ENCODE data around the gene MYEOV. TPM values are rescaled to one million over a fixed set of nuclear protein-coding genes. Genes with fewer than 3 reads are reported as not detected.

MYEOV gene
- total RNA-seq, 1 experiment from 2014 or later = 0.52 TPM

GRCh38 chr11:69329581-69329980, 35.6 kb downstream of the MYEOV start:
- TF ChIP-seq, protein P1, sequence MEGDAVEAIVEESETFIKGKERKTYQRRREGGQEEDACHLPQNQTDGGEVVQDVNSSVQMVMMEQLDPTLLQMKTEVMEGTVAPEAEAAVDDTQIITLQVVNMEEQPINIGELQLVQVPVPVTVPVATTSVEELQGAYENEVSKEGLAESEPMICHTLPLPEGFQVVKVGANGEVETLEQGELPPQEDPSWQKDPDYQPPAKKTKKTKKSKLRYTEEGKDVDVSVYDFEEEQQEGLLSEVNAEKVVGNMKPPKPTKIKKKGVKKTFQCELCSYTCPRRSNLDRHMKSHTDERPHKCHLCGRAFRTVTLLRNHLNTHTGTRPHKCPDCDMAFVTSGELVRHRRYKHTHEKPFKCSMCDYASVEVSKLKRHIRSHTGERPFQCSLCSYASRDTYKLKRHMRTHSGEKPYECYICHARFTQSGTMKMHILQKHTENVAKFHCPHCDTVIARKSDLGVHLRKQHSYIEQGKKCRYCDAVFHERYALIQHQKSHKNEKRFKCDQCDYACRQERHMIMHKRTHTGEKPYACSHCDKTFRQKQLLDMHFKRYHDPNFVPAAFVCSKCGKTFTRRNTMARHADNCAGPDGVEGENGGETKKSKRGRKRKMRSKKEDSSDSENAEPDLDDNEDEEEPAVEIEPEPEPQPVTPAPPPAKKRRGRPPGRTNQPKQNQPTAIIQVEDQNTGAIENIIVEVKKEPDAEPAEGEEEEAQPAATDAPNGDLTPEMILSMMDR (IDR thresholded peaks at IDR 0.05; ENCODE audit: insufficient read depth in 1 of 2, low read depth in 1 of 2, low read length in 1 of 2, severe bottlenecking in 1 of 2, unreplicated experiment in 1 of 2) = no peak
- Histone ChIP-seq H3K4me3 (ENCODE audit: low read depth, low read length) (no peak overlapping the region), H3K9me3 (no peaks in the 10 kb centered on the region), H3K4me1 (no peaks in the 10 kb centered on the region), H3K36me3 (ENCODE audit: control insufficient read depth, insufficient read depth, low read length) (no peaks in the 10 kb centered on the region), H3K27me3 (replicated peaks; ENCODE audit: control insufficient read depth, insufficient read depth, low read length) (no peaks in the 10 kb centered on the region)
- Mint-ChIP-seq H3K27me3 (ENCODE audit: insufficient read depth, unreplicated experiment) (peaks cover 9% of the 10 kb centered on the region), H3K4me1 (ENCODE audit: low read depth, unreplicated experiment) (no peaks in the 10 kb centered on the region), H3K9me3 (ENCODE audit: unreplicated experiment) (no peaks in the 10 kb centered on the region), H3K4me3 (ENCODE audit: unreplicated experiment) (no peak overlapping the region), H3K36me3 (ENCODE audit: insufficient read depth, unreplicated experiment) (no peaks in the 10 kb centered on the region), H3K27ac (ENCODE audit: unreplicated experiment) (no peak overlapping the region)
- BruUV-seq (replicated peaks) = no TSS peak
- no peak for DNase-seq
- ChIA-PET CTCF (no interaction called here), POLR2A (no interaction called here)
- intact Hi-C loops (cut with micrococcal nuclease; ENCODE audit: unreplicated experiment) = no loop called here

DNA sequence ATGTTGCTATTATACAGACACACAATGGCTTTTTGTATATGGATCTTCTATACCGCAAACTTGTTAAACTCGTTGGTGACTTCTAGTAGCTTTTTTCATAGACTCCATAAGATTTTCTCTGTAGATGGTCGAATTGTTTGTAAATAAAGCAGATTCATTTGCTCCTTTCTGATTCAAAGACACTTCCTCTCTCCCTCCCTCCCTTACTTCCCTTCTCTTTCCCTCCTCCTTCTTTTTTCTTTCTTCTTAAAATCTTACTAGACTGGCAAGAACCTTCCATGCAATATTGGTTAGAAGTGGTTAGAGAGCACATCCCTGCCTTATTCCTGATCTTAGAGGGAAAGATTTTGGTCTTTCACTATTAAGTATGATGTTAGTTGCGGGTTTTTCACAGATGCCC, 36.4 kb downstream of the MYEOV start:
- no peaks in the 10 kb centered on the region for H3K9me3 Mint-ChIP-seq (ENCODE audit: unreplicated experiment)
- intact Hi-C loops (cut with micrococcal nuclease; ENCODE audit: unreplicated experiment) = no loop called here
- Histone ChIP-seq H3K9me3 (no peaks in the 10 kb centered on the region), H3K4me1 (no peaks in the 10 kb centered on the region), H3K4me3 (ENCODE audit: low read depth, low read length) (no peak overlapping the region), H3K36me3 (ENCODE audit: control insufficient read depth, insufficient read depth, low read length) (no peaks in the 10 kb centered on the region), H3K27me3 (replicated peaks; ENCODE audit: control insufficient read depth, insufficient read depth, low read length) (no peaks in the 10 kb centered on the region)
- H3K36me3 Mint-ChIP-seq (ENCODE audit: insufficient read depth, unreplicated experiment) = no peaks in the 10 kb centered on the region
- ChIA-PET POLR2A (no interaction called here), CTCF (no interaction called here)
- no peak for DNase-seq
- peaks cover 9% of the 10 kb centered on the region for H3K27me3 Mint-ChIP-seq (ENCODE audit: insufficient read depth, unreplicated experiment)
- no TSS peak for BruUV-seq (replicated peaks)
- no peak overlapping the region for H3K27ac Mint-ChIP-seq (ENCODE audit: unreplicated experiment)
- no peaks in the 10 kb centered on the region for H3K4me1 Mint-ChIP-seq (ENCODE audit: low read depth, unreplicated experiment)
- no peak overlapping the region for H3K4me3 Mint-ChIP-seq (ENCODE audit: unreplicated experiment)
- TF ChIP-seq, protein P1 (IDR thresholded peaks at IDR 0.05; ENCODE audit: insufficient read depth in 1 of 2, low read depth in 1 of 2, low read length in 1 of 2, severe bottlenecking in 1 of 2, unreplicated experiment in 1 of 2) = no peak

DNA sequence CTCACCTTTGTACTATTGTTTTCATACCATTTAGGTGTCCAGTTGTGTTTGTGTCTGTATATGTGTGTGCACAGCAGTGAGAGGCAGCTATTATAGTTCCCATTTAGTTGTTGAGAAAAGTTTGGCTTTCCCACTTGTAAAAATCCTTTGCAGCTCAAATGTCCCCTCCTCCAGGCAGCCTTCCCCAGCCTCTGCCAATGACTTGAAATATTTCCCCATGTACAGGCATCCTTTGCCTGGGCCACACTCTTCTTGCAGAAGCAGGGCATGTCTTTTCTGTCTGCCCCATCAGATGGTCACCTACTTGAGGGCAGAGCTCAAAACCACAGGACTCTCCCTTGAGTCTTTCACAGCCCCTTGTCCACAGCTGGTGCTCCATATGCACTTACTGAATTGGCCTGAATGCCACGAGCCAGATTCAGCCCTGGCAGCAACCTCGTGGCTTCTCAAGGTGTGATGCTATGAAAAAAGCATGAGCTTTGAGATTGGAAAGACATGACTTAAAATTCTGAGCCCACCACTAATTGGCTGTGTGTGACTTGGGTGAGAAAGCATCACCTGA, 39.3 kb downstream of the MYEOV start:
- peaks cover 9% of the 10 kb centered on the region; the same call in 1 of the 2 replicates for H3K4me1 ChIP-seq

More for the DNA sequence above, 39.3 kb downstream of the MYEOV start:
- no peak overlapping the region for H3K4me3 Mint-ChIP-seq (ENCODE audit: unreplicated experiment)
- Histone ChIP-seq H3K4me3 (ENCODE audit: low read depth, low read length) (no peak overlapping the region), H3K27me3 (replicated peaks; ENCODE audit: control insufficient read depth, insufficient read depth, low read length) (no peaks in the 10 kb centered on the region), H3K36me3 (ENCODE audit: control insufficient read depth, insufficient read depth, low read length) (no peaks in the 10 kb centered on the region), H3K9me3 (no peaks in the 10 kb centered on the region)
- intact Hi-C loops (cut with micrococcal nuclease; ENCODE audit: unreplicated experiment) = no loop called here
- peaks cover 9% of the 10 kb centered on the region for H3K27me3 Mint-ChIP-seq (ENCODE audit: insufficient read depth, unreplicated experiment)
- no peaks in the 10 kb centered on the region for H3K9me3 Mint-ChIP-seq (ENCODE audit: unreplicated experiment)
- POLR2A ChIA-PET = no interaction called here
- H3K36me3 Mint-ChIP-seq (ENCODE audit: insufficient read depth, unreplicated experiment) = no peaks in the 10 kb centered on the region
- H3K27ac Mint-ChIP-seq (ENCODE audit: unreplicated experiment) = no peak overlapping the region
- H3K4me1 Mint-ChIP-seq (ENCODE audit: low read depth, unreplicated experiment) = no peaks in the 10 kb centered on the region
- TF ChIP-seq, protein P1 (IDR thresholded peaks at IDR 0.05; ENCODE audit: insufficient read depth in 1 of 2, low read depth in 1 of 2, low read length in 1 of 2, severe bottlenecking in 1 of 2, unreplicated experiment in 1 of 2) = no peak
- no TSS peak for BruUV-seq (replicated peaks)
- CTCF ChIA-PET = no interaction called here
- DNase-seq = peak in 1 of 2 experiments; percentile 21

All from Caco-2 (cell line).